Heart right ventricle (tissue), 16 donors: ENCODE results near the gene KIF25. TPM values are rescaled to one million over a fixed set of nuclear protein-coding genes. Genes with fewer than 3 reads are reported as not detected.

Experiments
- ATAC-seq, 8 donors: fragments of 200-7000 bp; cut with Tn5 transposase; one replicate each; pipeline ENCODE4 v1.9.1; 2020; ENCODE audit warnings: mild to moderate bottlenecking in 8 of 8, moderate library complexity in 8 of 8, moderate number of reproducible peaks in 1 of 8
- DNase-seq, 2 donors: peaks; one replicate each; pipeline ENCODE4 v3.0.0-alpha.2; 2020
- H3K27ac ChIP-seq, 10 donors: fragments of 200-600 bp; sonication (generic) in 2 of 10; one replicate each; pipeline versions ENCODE4 v1.5.0 to v1.8.0; 2020 to 2022; ENCODE audit warnings: mild to moderate bottlenecking in 3 of 10
- H3K27me3 ChIP-seq, 7 donors: fragments of 200-600 bp; one replicate each; pipeline ENCODE4 v1.8.0; 2021 to 2022; ENCODE audit warnings: mild to moderate bottlenecking in 2 of 7
- H3K36me3 ChIP-seq, 9 donors: fragments of 200-600 bp; sonication (generic) in 1 of 9; one replicate each; pipeline versions ENCODE4 v1.5.0 to v1.8.0; 2020 to 2022; ENCODE audit warnings: mild to moderate bottlenecking in 2 of 9
- H3K4me1 ChIP-seq, 9 donors: fragments of 200-600 bp; sonication (generic) in 1 of 9; one replicate each; pipeline versions ENCODE4 v1.5.0 to v1.8.0; 2020 to 2022; ENCODE audit warnings: mild to moderate bottlenecking in 4 of 9
- H3K4me3 ChIP-seq, 10 donors: fragments of 200-600 bp; sonication (generic) in 2 of 10; one replicate each; pipeline versions ENCODE4 v1.5.0 to v1.8.0; 2020 to 2022; ENCODE audit warnings: mild to moderate bottlenecking in 7 of 10, moderate library complexity in 2 of 10
- H3K9me3 ChIP-seq, 11 donors: fragments of 200-600 bp in 10 of 11; sonication (generic) in 2 of 11; one replicate each; pipeline versions ENCODE4 v1.5.0 to v1.8.0; 2013 to 2022; ENCODE audit warnings: mild to moderate bottlenecking in 2 of 11, control low read depth in 1 of 11, moderate library complexity in 1 of 11
- WGBS, 2 donors: extraction: QIAGEN DNeasy Blood & Tissue Kit; methylation state at CpG; one replicate each; pipeline ENCODE4 v1.1.7; 2013; ENCODE audit warnings: inconsistent platforms in 1 of 2; 5-methylcytosine and 5-hydroxymethylcytosine counted together
- intact Hi-C, 10 donors: fragments of 100-400 bp; cut with DNase I; formaldehyde crosslinking; loops; one replicate each; pipeline versions ENCODE4 v1.11.1 to v1.14.2; 2022
- polyA plus RNA-seq, 2 donors: library from polyadenylated mRNA; stranded (reverse); fragments of 200-250 nt; gene quantifications; one replicate each; pipeline ENCODE4 v1.2.3, GENCODE V29; 2013
- total RNA-seq, 10 donors: library from RNA; stranded (reverse); fragmentation: NEBNext Ultra II Directional in 3 of 10; extraction: Animal tissue kit (Norgen Biotek cat#: 25700) in 3 of 10; gene quantifications; one replicate each; pipeline versions ENCODE4 v1.2.1 to v1.2.4, GENCODE V29; 2021 to 2023
- TF ChIP-seq, protein P1 (sequence below), 9 donors: fragments of 200-600 bp; sonication (generic) in 2 of 9; IDR thresholded peaks; one replicate each; pipeline versions ENCODE4 v1.5.0 to v1.8.0; 2021 to 2022; ENCODE audit warnings: antibody characterized with exemption in 9 of 9, mild to moderate bottlenecking in 5 of 9, moderate library complexity in 1 of 9
- donor health status: Arrhythmogenic right ventricular cardiomyopathy.
- donor health status: ischemic (EF 13 %, LVEDD 7.1; RV severe dilation, severe dysfunction).
- donor health status: healthy with polysubstance abuse.
- donor health status: DM: no; HTN: yes; CAD: no.
- donor health status: DM: no; HTN: no; CAD: no.
- donor health status: ischemic (EF 25% LVEDD 6.9; RV normal size, moderate dysfunction).
- donor health status: ischemic (EF 25% LVEDD 5.7; RV mildly dilated, moderate dysfunction).
- donor health status: healthy.
- donor health status: DM: yes; HTN: yes; CAD: no.
- donor health status: Ischemic cardiomyopathy.
- donor health status: ischemic (EF 35%, LVEDD 5.7; RV mildly dilated, moderate dysfunction).
- donor health status: nonischemic (EF 11% LVEDD 7.7; RV severe dilation, severe dysfunction).
- donor health status: DM: yes; HTN: yes; CAD: no.
- donor health status: PGD.
- donor health status: ischemic (EF 29% LVEDD 5.4; RV normal size, mild dysfunction).
- donor health status: nonischemic (EF 23%, LVEDD 6.1; RV moderate dilation, normal function).

KIF25 gene
- total and polyA plus RNA-seq, 12 donors: 0.18 to 0.95 (median 0.39) TPM; not detected in 4

GRCh38 chr6:168018664-168019063 is 21.2 kb downstream of the KIF25 start:
- ATAC-seq (no peak), DNase-seq (no peak)
- TF ChIP-seq, protein P1, sequence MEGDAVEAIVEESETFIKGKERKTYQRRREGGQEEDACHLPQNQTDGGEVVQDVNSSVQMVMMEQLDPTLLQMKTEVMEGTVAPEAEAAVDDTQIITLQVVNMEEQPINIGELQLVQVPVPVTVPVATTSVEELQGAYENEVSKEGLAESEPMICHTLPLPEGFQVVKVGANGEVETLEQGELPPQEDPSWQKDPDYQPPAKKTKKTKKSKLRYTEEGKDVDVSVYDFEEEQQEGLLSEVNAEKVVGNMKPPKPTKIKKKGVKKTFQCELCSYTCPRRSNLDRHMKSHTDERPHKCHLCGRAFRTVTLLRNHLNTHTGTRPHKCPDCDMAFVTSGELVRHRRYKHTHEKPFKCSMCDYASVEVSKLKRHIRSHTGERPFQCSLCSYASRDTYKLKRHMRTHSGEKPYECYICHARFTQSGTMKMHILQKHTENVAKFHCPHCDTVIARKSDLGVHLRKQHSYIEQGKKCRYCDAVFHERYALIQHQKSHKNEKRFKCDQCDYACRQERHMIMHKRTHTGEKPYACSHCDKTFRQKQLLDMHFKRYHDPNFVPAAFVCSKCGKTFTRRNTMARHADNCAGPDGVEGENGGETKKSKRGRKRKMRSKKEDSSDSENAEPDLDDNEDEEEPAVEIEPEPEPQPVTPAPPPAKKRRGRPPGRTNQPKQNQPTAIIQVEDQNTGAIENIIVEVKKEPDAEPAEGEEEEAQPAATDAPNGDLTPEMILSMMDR (IDR thresholded peaks at IDR 0.05): no peak
- intact Hi-C loops: no loop called here
- Histone ChIP-seq H3K4me3 (no peak overlapping the region), H3K36me3 (no peaks in the 10 kb centered on the region), H3K9me3 (no peaks in the 10 kb centered on the region), H3K4me1 (peaks cover 0 to 24% (median 11%) of the 10 kb centered on the region in 9 donors), H3K27ac (no peak overlapping the region), H3K27me3 (no peaks in the 10 kb centered on the region)
- WGBS, 2 donors: 84 to 86% methylated on average over 15 of the region's 15 CpGs

DNA sequence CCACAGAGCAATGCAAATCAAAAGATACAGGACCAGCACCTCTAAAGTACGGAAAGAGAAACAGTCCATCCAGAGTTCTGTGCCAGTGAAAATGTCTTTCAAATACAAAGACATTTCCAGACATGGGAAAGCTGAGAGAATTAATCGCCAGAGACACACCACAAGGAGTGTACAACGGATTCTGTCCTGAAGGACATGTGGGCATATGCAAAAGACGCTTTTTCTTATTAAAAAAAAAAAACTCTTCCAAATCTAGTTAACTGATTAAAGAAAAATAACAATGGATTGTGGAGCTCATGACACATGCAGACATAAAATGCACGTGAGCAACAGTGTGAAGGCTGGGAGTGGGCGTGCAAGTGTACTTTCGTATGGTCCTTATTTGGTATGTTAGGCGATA is 22.8 kb downstream of the KIF25 start:
- Histone ChIP-seq H3K36me3 (no peaks in the 10 kb centered on the region), H3K4me1 (peaks cover 0 to 9% (median 0%) of the 10 kb centered on the region in 9 donors), H3K27ac (no peak overlapping the region), H3K9me3 (no peaks in the 10 kb centered on the region), H3K4me3 (no peak overlapping the region), H3K27me3 (no peaks in the 10 kb centered on the region)
- WGBS, 2 donors: 91 to 95% methylated on average over 8 of the region's 8 CpGs
- no peak for DNase-seq
- no peak for ATAC-seq
- intact Hi-C loops: no loop called here
- TF ChIP-seq, protein P1 (IDR thresholded peaks at IDR 0.05): no peak

DNA sequence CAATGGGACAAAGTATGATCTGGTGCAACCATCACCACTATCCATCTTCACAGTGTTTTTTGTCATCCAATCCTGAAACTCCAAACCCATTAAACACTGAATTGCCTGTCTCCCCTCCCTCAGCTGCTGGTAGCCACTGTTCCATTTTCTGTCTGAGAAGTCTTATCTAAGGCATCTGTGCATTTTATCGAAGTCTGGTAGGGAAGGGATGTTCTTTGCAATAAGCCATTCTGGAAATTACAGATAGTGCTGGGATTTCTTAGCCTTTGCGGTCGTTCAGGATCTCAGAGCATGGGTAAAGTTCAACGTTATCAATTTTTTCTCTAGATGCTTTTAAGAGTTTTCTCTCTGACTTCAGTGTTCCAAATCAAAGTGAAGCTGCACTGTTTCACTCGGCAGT is 24.1 kb downstream of the KIF25 start:
- no peak for ATAC-seq
- H3K4me1 ChIP-seq: peaks cover 0 to 6% (median 0%) of the 10 kb centered on the region in 9 donors
- TF ChIP-seq, protein P1 (IDR thresholded peaks at IDR 0.05): no peak

DNA sequence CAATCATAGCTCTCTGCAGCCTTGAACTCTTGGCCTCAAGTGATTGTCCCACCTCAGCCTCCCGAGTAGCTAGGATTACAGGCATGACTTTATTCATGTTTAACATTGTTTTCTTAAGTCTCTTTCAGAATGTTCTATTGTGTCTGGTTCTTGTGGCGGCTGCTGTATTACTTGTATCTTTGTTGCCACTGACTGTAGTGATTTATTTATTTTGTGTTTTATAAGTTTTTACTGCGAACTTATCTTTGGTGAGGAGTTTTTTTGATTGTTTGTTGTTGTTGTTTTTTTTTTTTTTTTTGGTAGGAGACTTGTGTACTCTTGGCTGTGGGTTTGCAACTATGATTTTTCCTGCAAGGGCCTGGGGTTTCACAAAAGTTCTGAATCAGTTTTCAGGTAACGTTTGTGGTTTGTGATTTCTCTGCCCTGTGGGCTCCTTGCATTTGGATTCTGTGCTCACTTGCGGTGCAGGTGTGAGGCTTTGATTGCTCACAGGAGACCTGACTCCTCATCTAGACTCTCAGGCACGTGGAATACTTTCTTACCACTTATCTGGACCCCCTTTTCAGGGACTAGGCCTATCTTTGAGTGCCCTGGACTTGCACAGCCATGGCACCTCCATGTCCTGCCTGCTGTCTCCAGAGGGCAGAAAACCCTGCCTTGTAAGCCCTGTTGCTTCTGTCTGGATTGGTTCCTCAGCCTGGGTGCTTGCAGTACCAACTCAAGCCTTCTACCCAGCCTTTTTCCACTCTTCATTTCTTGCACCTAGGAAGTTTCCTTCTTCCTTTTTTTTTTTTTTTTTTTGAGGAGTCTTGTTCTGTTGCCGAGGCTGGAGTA is 25.2 kb downstream of the KIF25 start:
- no peaks in the 10 kb centered on the region for H3K36me3 ChIP-seq

More for the DNA sequence above, 24.1 kb downstream of the KIF25 start:
- H3K27ac ChIP-seq: no peak overlapping the region
- no peak overlapping the region for H3K4me3 ChIP-seq
- H3K27me3 ChIP-seq: no peaks in the 10 kb centered on the region
- intact Hi-C loops: no loop called here
- DNase-seq: no peak
- H3K9me3 ChIP-seq: no peaks in the 10 kb centered on the region
- no peaks in the 10 kb centered on the region for H3K36me3 ChIP-seq
- 75 to 82% methylated on average over 5 of the region's 5 CpGs for WGBS, 2 donors

More for the DNA sequence above, 25.2 kb downstream of the KIF25 start:
- Histone ChIP-seq H3K27me3 (no peaks in the 10 kb centered on the region), H3K4me1 (no peaks in the 10 kb centered on the region), H3K4me3 (no peak overlapping the region), H3K9me3 (no peaks in the 10 kb centered on the region), H3K27ac (no peak overlapping the region)
- no peak for ATAC-seq
- no peak for DNase-seq
- 88 to 91% methylated on average over 7 of the region's 7 CpGs for WGBS, 2 donors
- TF ChIP-seq, protein P1 (IDR thresholded peaks at IDR 0.05): no peak
- intact Hi-C loops: no loop called here
